H1 (cell line): Measurements from ENCODE around the gene INTS7.

Source experiments
- CTCF ChIP-seq, 3 experiments: IDR thresholded peaks; 1 replicate in 2 of 3; 2 replicates in 1 of 3; pipeline versions ENCODE4 v1.5.1 to v1.6.1; 2011; ENCODE audit warnings: low read length in 3 of 3, mild to moderate bottlenecking in 3 of 3, inconsistent platforms in 2 of 3, low read depth in 1 of 3, moderate library complexity in 1 of 3; ENCODE audit not compliant: insufficient read depth in 1 of 3; ENCODE audit errors: control extremely low read depth in 1 of 3
- E2F6 ChIP-seq: IDR thresholded peaks from 2 replicates; pipeline ENCODE4 v1.6.1; 2012; ENCODE audit warnings: inconsistent platforms
- EZH2 ChIP-seq: fragments of 200-600 bp; sonication (generic); IDR thresholded peaks from 2 replicates; pipeline ENCODE4 v1.7.1; 2012; ENCODE audit warnings: low read depth, mild to moderate bottlenecking, moderate library complexity, low read length, inconsistent platforms; ENCODE audit not compliant: severe bottlenecking
- RAD21 ChIP-seq, 2 experiments: IDR thresholded peaks in 1 of 2; conservative IDR thresholded peaks in 1 of 2; 2 replicates each; pipeline ENCODE4 v1.6.1; 2011; ENCODE audit warnings: low read depth in 2 of 2, low read length in 2 of 2, improper control_type of control experiment in 1 of 2, inconsistent platforms in 1 of 2, mild to moderate bottlenecking in 1 of 2, moderate library complexity in 1 of 2
- SP2 ChIP-seq: IDR thresholded peaks from 2 replicates; pipeline ENCODE4 v1.6.1; 2012; ENCODE audit warnings: mild to moderate bottlenecking, low read length, inconsistent platforms
- TAF1 ChIP-seq: IDR thresholded peaks from 2 replicates; pipeline ENCODE4 v1.6.1; 2011; ENCODE audit warnings: mild to moderate bottlenecking, low read depth, low read length

DNA sequence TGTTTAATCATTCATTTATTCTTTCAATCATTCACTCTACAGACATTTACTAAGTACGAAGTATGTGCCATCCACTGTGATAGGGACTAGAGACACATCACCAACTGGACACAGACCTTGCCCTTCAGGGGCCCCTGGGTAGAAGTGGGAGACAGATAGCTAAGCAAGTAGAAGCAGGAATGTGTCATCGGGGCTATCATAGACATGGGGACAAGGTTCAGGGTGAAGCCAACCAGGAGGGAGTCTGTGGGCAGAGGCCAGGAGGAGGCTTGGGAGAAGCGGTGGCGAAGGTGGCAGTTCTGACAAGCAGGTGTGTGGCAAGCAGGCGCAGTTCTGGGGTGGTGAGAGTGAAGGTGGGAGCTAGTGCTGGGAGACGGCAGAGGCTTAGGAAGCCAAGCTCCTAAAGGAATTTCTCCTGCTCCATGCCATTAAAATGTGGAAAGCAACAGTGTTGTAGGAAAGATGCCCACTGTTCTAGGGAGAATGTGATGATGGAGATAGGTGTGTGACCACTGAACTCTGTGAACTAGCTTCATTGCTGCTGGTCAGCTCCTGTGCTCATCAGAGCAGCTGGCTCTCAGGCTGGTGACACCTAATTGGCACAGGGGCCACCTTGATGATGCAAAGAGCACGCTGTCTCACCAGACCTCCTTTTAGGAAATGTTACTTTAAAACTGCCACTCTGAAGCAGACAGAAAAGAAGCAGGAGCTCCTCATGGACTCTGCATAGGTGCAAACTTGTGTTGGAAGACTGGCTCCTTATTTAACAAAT is 125.1 kb downstream of the INTS7 start:
- TF ChIP-seq TAF1 (no peak), RAD21 (IDR thresholded peaks at IDR 0.05 in 1 of 2, conservative IDR thresholded peaks at IDR 0.05 in 1 of 2; ENCODE audit: low read depth in 2 of 2, low read length in 2 of 2) (no peak), CTCF (IDR thresholded peaks at IDR 0.05; ENCODE audit: control extremely low read depth in 1 of 3, insufficient read depth in 1 of 3, low read depth in 1 of 3, low read length in 3 of 3) (no peak), SP2 (no peak), E2F6 (no peak), EZH2 (no peak)
